HepG2 (cell line): ENCODE data around the gene YWHAQ. TPM values are rescaled to one million over a fixed set of nuclear protein-coding genes. Genes with fewer than 3 reads are reported as not detected.

Source experiments
- HMGXB4 ChIP-seq, 2 experiments: sonication (generic) in 1 of 2; formaldehyde crosslinking in 1 of 2; IDR thresholded peaks; 2 replicates each; pipeline versions ENCODE4 v1.4.0 to v1.6.1; 2018 to 2020; ENCODE audit warnings: missing genetic modification reagents in 2 of 2, borderline replicate concordance in 1 of 2, low read depth in 1 of 2, mild to moderate bottlenecking in 1 of 2, missing biosample characterization in 1 of 2
- KLF11 ChIP-seq: IDR thresholded peaks from 2 replicates; pipeline ENCODE4 v1.6.1; 2016; ENCODE audit warnings: missing compliant biosample characterization
- NR2F6 ChIP-seq, 2 experiments: IDR thresholded peaks; 2 replicates each; pipeline ENCODE4 v1.6.1; 2016; ENCODE audit warnings: antibody characterized with exemption in 1 of 2, mild to moderate bottlenecking in 1 of 2
- POLR2A ChIP-seq, 2 experiments: IDR thresholded peaks; 2 replicates each; pipeline ENCODE4 v1.6.1; 2011; ENCODE audit warnings: low read depth in 2 of 2, low read length in 2 of 2, mild to moderate bottlenecking in 1 of 2, moderate library complexity in 1 of 2; ENCODE audit not compliant: insufficient read depth in 1 of 2
- SNAI1 ChIP-seq: sonication (generic); formaldehyde crosslinking; IDR thresholded peaks from 2 replicates; pipeline ENCODE4 v1.5.0; 2020; ENCODE audit warnings: mild to moderate bottlenecking, missing genetic modification reagents, borderline replicate concordance
- STAT5B ChIP-seq: sonication (generic); formaldehyde crosslinking; IDR thresholded peaks from 2 replicates; pipeline ENCODE4 v1.4.0; 2020; ENCODE audit warnings: missing genetic modification reagents
- SUZ12 ChIP-seq: fragments of 150-350 bp; IDR thresholded peaks from 2 replicates; pipeline ENCODE4 v1.6.1; 2014; ENCODE audit warnings: low read depth, low read length
- ZBTB37 ChIP-seq: sonication (generic); formaldehyde crosslinking; IDR thresholded peaks from 2 replicates; pipeline ENCODE4 v1.4.0; 2020; ENCODE audit warnings: mild to moderate bottlenecking, missing genetic modification reagents
- ZNF276 ChIP-seq: sonication (generic); formaldehyde crosslinking; IDR thresholded peaks from 2 replicates; pipeline ENCODE4 v1.4.0; 2020; ENCODE audit warnings: mild to moderate bottlenecking, low read depth, missing genetic modification reagents
- ZNF292 ChIP-seq: sonication (generic); formaldehyde crosslinking; IDR thresholded peaks from 2 replicates; pipeline ENCODE4 v1.8.1; 2022; ENCODE audit warnings: mild to moderate bottlenecking, low read depth, missing genetic modification reagents, borderline replicate concordance
- ZNF639 ChIP-seq: conservative IDR thresholded peaks from 2 replicates; pipeline ENCODE4 v1.6.1; 2018; ENCODE audit warnings: missing genetic modification reagents
- ZNF710 ChIP-seq: sonication (generic); formaldehyde crosslinking; IDR thresholded peaks from 2 replicates; pipeline ENCODE4 v1.5.0; 2020; ENCODE audit warnings: mild to moderate bottlenecking, missing genetic modification reagents, borderline replicate concordance
- ZSCAN29 ChIP-seq: sonication (generic); formaldehyde crosslinking; conservative IDR thresholded peaks from 2 replicates; pipeline ENCODE4 v1.4.0; 2020; ENCODE audit warnings: mild to moderate bottlenecking, missing genetic modification reagents
- ZSCAN5A ChIP-seq: sonication (generic); formaldehyde crosslinking; IDR thresholded peaks from 2 replicates; pipeline ENCODE4 v1.8.0; 2022; ENCODE audit warnings: mild to moderate bottlenecking, missing genetic modification reagents, borderline replicate concordance
- ZZZ3 ChIP-seq: sonication (generic); formaldehyde crosslinking; IDR thresholded peaks from 2 replicates; pipeline ENCODE4 v1.4.0; 2020; ENCODE audit warnings: missing genetic modification reagents, mild to moderate bottlenecking, borderline replicate concordance
- polyA plus RNA-seq, 8 experiments: library from polyadenylated mRNA; depleted of rRNA in 3 of 8; stranded (reverse) in 7 of 8; unstranded in 1 of 8; fragments of >200 nt; fragmentation: Illumina TruSeq in 4 of 8; extraction: Trizol in 4 of 8; gene quantifications; 2 replicates each; pipeline versions ENCODE4 v1.2.1 to v1.2.3, GENCODE V29; 2011 to 2016; ENCODE audit warnings: low read depth in 4 of 8, missing spikeins in 1 of 8, mixed read lengths in 1 of 8; ENCODE audit not compliant: insufficient read depth in 1 of 8
- total RNA-seq, 5 experiments: library from RNA; depleted of rRNA; stranded (reverse); fragments of >200 nt; fragmentation: Illumina TruSeq; extraction: Trizol; gene quantifications; 2 replicates each; pipeline ENCODE4 v1.2.3, GENCODE V29; 2016; ENCODE audit warnings: low read depth in 1 of 5

The YWHAQ gene
- total and polyA plus RNA-seq, 2 of the 13 experiments (the other 11 are each of a cell fraction or from before 2014, with no cell fraction given) = 160 to 304 TPM

GRCh38 chr2:9554921-9555296 is 75.9 kb downstream of the YWHAQ start (continued):
- no peak for TF ChIP-seq KLF11 (CRISPR knock-in tag)
- no peak for TF ChIP-seq HMGXB4 (CRISPR knock-in tag; IDR thresholded peaks at IDR 0.05; ENCODE audit: borderline replicate concordance in 1 of 2, low read depth in 1 of 2)
- TF ChIP-seq ZNF292 (CRISPR knock-in tag) = no peak
- no peak for TF ChIP-seq POLR2A (IDR thresholded peaks at IDR 0.05; ENCODE audit: insufficient read depth in 1 of 2, low read depth in 2 of 2, low read length in 2 of 2)
- no peak for TF ChIP-seq NR2F6 (IDR thresholded peaks at IDR 0.05)
- TF ChIP-seq NR2F6 (CRISPR knock-in tag; IDR thresholded peaks at IDR 0.05) = no peak
- no peak for TF ChIP-seq ZNF639
- TF ChIP-seq ZBTB37 = no peak
- TF ChIP-seq SUZ12 = no peak
- TF ChIP-seq ZSCAN5A (CRISPR knock-in tag) = no peak
- TF ChIP-seq ZZZ3 (CRISPR knock-in tag) = no peak
- no peak for TF ChIP-seq ZSCAN29 (CRISPR knock-in tag)
- no peak for TF ChIP-seq ZNF710 (CRISPR knock-in tag)
- no peak; the same call in 1 of the 2 replicates for TF ChIP-seq SNAI1 (CRISPR knock-in tag)
- peak; percentile 13; the same call in 1 of the 2 replicates for TF ChIP-seq ZNF276 (CRISPR knock-in tag)
- no peak for TF ChIP-seq STAT5B (CRISPR knock-in tag)
